Measurements from ENCODE around the gene COBLL1. TPM values are rescaled to one million over a fixed set of nuclear protein-coding genes. Genes with fewer than 3 reads are reported as not detected.

Gene COBLL1
- total RNA-seq, 1 donor from 2014 or later = 1.0 TPM

DNA sequence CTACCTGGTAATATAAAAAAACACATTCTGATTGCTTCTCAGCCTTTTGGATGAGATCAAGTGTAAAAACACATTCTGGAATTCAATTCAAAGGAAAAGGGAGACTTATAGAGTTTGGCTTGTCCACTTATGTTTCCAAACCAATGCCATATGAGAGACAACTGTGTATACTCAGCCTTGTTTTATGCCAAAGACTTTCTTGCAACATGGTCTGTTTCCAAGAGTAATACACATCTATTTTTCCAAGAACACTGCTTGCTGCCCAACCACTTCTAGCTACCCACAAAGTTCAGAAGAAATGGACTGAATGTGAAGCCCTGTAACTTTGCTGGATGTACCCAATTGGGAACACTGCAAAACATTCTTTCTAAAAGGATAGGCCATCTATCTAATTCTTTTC lies 172.3 kb downstream of the COBLL1 start:
- no peaks in the 10 kb centered on the region for H3K9me3 ChIP-seq (ENCODE audit: low read depth)
- Mint-ChIP-seq H3K27me3 (ENCODE audit: insufficient read depth, low read depth) (no peaks in the 10 kb centered on the region), H3K4me3 (no peak overlapping the region), H3K9me3 (no peaks in the 10 kb centered on the region), H3K36me3 (no peaks in the 10 kb centered on the region), H3K4me1 (no peaks in the 10 kb centered on the region), H3K27ac (no peak overlapping the region)
- no peak overlapping the region for H3K9ac ChIP-seq
- no peaks in the 10 kb centered on the region for H3K27me3 ChIP-seq
- H3K27ac ChIP-seq = no peak overlapping the region
- no peaks in the 10 kb centered on the region for H3K4me1 ChIP-seq
- TF ChIP-seq, protein P1, sequence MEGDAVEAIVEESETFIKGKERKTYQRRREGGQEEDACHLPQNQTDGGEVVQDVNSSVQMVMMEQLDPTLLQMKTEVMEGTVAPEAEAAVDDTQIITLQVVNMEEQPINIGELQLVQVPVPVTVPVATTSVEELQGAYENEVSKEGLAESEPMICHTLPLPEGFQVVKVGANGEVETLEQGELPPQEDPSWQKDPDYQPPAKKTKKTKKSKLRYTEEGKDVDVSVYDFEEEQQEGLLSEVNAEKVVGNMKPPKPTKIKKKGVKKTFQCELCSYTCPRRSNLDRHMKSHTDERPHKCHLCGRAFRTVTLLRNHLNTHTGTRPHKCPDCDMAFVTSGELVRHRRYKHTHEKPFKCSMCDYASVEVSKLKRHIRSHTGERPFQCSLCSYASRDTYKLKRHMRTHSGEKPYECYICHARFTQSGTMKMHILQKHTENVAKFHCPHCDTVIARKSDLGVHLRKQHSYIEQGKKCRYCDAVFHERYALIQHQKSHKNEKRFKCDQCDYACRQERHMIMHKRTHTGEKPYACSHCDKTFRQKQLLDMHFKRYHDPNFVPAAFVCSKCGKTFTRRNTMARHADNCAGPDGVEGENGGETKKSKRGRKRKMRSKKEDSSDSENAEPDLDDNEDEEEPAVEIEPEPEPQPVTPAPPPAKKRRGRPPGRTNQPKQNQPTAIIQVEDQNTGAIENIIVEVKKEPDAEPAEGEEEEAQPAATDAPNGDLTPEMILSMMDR (IDR thresholded peaks at IDR 0.05) = no peak
- TF ChIP-seq EZH2 (IDR thresholded peaks at IDR 0.05) = no peak
- no peaks in the 10 kb centered on the region for H3F3A ChIP-seq (ENCODE audit: low read depth)
- H2AFZ ChIP-seq (replicated peaks) = no peak overlapping the region
- H4K20me1 ChIP-seq (ENCODE audit: low read depth) = no peaks in the 10 kb centered on the region
- no peak for DNase-seq (ENCODE audit: low spot score)
- H3K4me3 ChIP-seq = no peak overlapping the region
- no peak overlapping the region for H3K4me2 ChIP-seq
- no peaks in the 10 kb centered on the region for H3K36me3 ChIP-seq
- H3K79me2 ChIP-seq (ENCODE audit: low read depth) = no peaks in the 10 kb centered on the region

DNA sequence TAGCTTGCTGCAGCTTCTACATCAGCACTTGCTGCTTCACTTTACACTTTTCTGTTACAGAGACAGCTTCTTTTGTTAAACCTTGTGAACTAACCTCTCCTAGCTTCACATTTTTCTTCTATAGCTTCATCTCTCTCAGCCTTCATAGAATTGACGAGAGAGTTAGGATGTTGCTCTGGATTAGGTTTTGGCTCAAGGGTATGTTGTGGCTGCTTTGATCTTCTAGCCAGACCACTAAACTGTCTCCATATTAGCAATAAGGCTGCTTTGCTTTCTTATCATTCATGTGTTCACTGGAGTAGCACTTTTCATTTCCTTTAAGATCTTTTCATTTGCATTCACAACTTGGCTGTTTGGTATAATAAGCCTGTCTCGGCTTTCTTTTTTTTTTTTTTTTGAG lies 174.1 kb downstream of the COBLL1 start:
- no peak for DNase-seq (ENCODE audit: low spot score)
- Histone ChIP-seq H2AFZ (replicated peaks) (no peak overlapping the region), H3K4me1 (no peaks in the 10 kb centered on the region), H3K9ac (no peak overlapping the region), H3K79me2 (ENCODE audit: low read depth) (no peaks in the 10 kb centered on the region), H3K4me2 (no peak overlapping the region), H3K27me3 (no peaks in the 10 kb centered on the region), H3K4me3 (no peak overlapping the region), H3K36me3 (no peaks in the 10 kb centered on the region), H3K9me3 (ENCODE audit: low read depth) (no peaks in the 10 kb centered on the region), H4K20me1 (ENCODE audit: low read depth) (no peaks in the 10 kb centered on the region), H3F3A (ENCODE audit: low read depth) (no peaks in the 10 kb centered on the region), H3K27ac (no peak overlapping the region)
- Mint-ChIP-seq H3K36me3 (no peaks in the 10 kb centered on the region), H3K9me3 (no peaks in the 10 kb centered on the region), H3K4me1 (no peaks in the 10 kb centered on the region), H3K4me3 (no peak overlapping the region), H3K27me3 (ENCODE audit: insufficient read depth, low read depth) (no peaks in the 10 kb centered on the region), H3K27ac (no peak overlapping the region)
- TF ChIP-seq EZH2phosphoT487 (IDR thresholded peaks at IDR 0.05) = no peak
- TF ChIP-seq, protein P1 (IDR thresholded peaks at IDR 0.05) = no peak
- TF ChIP-seq EZH2 (IDR thresholded peaks at IDR 0.05) = no peak

DNA sequence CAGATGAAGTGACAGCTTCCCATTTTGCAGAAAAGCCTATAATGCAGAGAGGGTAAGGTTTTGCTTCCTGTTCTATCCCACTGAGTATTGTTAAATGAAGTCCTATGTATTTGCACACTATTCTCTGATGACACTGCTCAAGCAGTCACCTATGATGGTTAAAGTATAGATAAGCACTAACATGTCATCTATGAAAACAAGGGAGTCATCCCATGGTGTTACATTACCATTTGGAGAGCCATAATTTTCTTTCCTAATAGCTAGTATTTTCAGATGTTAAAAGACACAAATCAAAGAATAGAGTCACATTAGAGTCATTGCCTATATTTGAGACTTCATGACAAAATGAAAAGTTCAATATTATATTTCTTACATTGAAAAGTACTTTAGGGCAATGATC lies 177.6 kb downstream of the COBLL1 start:
- TF ChIP-seq, protein P1 (IDR thresholded peaks at IDR 0.05) = no peak
- TF ChIP-seq EZH2 (IDR thresholded peaks at IDR 0.05) = no peak
- no peak for TF ChIP-seq EZH2phosphoT487 (IDR thresholded peaks at IDR 0.05)
- DNase-seq (ENCODE audit: low spot score) = no peak
- Histone ChIP-seq H3K4me2 (no peak overlapping the region), H3K79me2 (ENCODE audit: low read depth) (no peaks in the 10 kb centered on the region), H2AFZ (replicated peaks) (no peak overlapping the region), H3K4me3 (no peak overlapping the region), H3K36me3 (no peaks in the 10 kb centered on the region), H3K9me3 (ENCODE audit: low read depth) (no peaks in the 10 kb centered on the region), H3K9ac (no peak overlapping the region), H3F3A (ENCODE audit: low read depth) (no peaks in the 10 kb centered on the region), H3K27me3 (no peaks in the 10 kb centered on the region), H4K20me1 (ENCODE audit: low read depth) (no peaks in the 10 kb centered on the region), H3K27ac (no peak overlapping the region), H3K4me1 (no peaks in the 10 kb centered on the region)
- H3K4me1 Mint-ChIP-seq = no peaks in the 10 kb centered on the region
- H3K4me3 Mint-ChIP-seq = no peak overlapping the region
- H3K9me3 Mint-ChIP-seq = no peaks in the 10 kb centered on the region
- no peaks in the 10 kb centered on the region for H3K36me3 Mint-ChIP-seq
- H3K27me3 Mint-ChIP-seq (ENCODE audit: insufficient read depth, low read depth) = no peaks in the 10 kb centered on the region
- H3K27ac Mint-ChIP-seq = no peak overlapping the region

Data from neural progenitor cell (in vitro differentiated cells).